Measurements from ENCODE around the gene CCSER2.
"Not testable (repeated sequence)": the region's sequence is repeated elsewhere in the genome, so short reads cannot be mapped to it uniquely, and the experiment has no call there.

The CCSER2 gene

GRCh38 chr10:84521013-84521412 lies 192.6 kb downstream of the CCSER2 start:
- Histone ChIP-seq H3K27me3 (no peaks in the 10 kb centered on the region), H3K4me1 (no peaks in the 10 kb centered on the region), H3K36me3 (no peaks in the 10 kb centered on the region), H3K9me3 (no peaks in the 10 kb centered on the region), H3K4me3 (ENCODE audit: low read depth, low read length) (no peak overlapping the region)
- TF ChIP-seq CTCF (IDR thresholded peaks at IDR 0.05; ENCODE audit: low read depth, low read length) = no peak
- DNase-seq = no peak

GRCh38 chr10:84521468-84521867 lies 193.1 kb downstream of the CCSER2 start:
- DNase-seq = no peak
- Histone ChIP-seq H3K9me3 (no peaks in the 10 kb centered on the region), H3K4me3 (ENCODE audit: low read depth, low read length) (no peak overlapping the region), H3K4me1 (no peaks in the 10 kb centered on the region), H3K36me3 (no peaks in the 10 kb centered on the region), H3K27me3 (no peaks in the 10 kb centered on the region)
- TF ChIP-seq CTCF (IDR thresholded peaks at IDR 0.05; ENCODE audit: low read depth, low read length) = no peak

GRCh38 chr10:84522612-84523462 lies 194.4 kb downstream of the CCSER2 start:
- no peaks in the 10 kb centered on the region for H3K36me3 ChIP-seq
- H3K4me1 ChIP-seq = no peaks in the 10 kb centered on the region
- no peak overlapping the region for H3K4me3 ChIP-seq (ENCODE audit: low read depth, low read length)
- H3K9me3 ChIP-seq = no peaks in the 10 kb centered on the region
- DNase-seq = no peak
- no peaks in the 10 kb centered on the region for H3K27me3 ChIP-seq
- no peak for TF ChIP-seq CTCF (IDR thresholded peaks at IDR 0.05; ENCODE audit: low read depth, low read length)

GRCh38 chr10:84523526-84523925 lies 195.1 kb downstream of the CCSER2 start:
- no peak overlapping the region for H3K4me3 ChIP-seq (ENCODE audit: low read depth, low read length)
- peak; percentile 56 for DNase-seq
- H3K27me3 ChIP-seq = no peaks in the 10 kb centered on the region
- H3K9me3 ChIP-seq = no peaks in the 10 kb centered on the region
- no peaks in the 10 kb centered on the region for H3K4me1 ChIP-seq
- TF ChIP-seq CTCF (IDR thresholded peaks at IDR 0.05; ENCODE audit: low read depth, low read length) = no peak
- no peaks in the 10 kb centered on the region for H3K36me3 ChIP-seq

GRCh38 chr10:84524435-84524834 lies 196.0 kb downstream of the CCSER2 start:
- no peaks in the 10 kb centered on the region for H3K36me3 ChIP-seq
- no peak overlapping the region for H3K4me3 ChIP-seq (ENCODE audit: low read depth, low read length)
- H3K4me1 ChIP-seq = no peaks in the 10 kb centered on the region
- no peak for TF ChIP-seq CTCF (IDR thresholded peaks at IDR 0.05; ENCODE audit: low read depth, low read length)
- no peaks in the 10 kb centered on the region for H3K27me3 ChIP-seq
- no peaks in the 10 kb centered on the region for H3K9me3 ChIP-seq
- no peak for DNase-seq

GRCh38 chr10:84525120-84525806 lies 196.9 kb downstream of the CCSER2 start:
- DNase-seq = no peak
- H3K27me3 ChIP-seq = no peaks in the 10 kb centered on the region
- H3K4me1 ChIP-seq = no peaks in the 10 kb centered on the region
- H3K36me3 ChIP-seq = no peaks in the 10 kb centered on the region
- H3K9me3 ChIP-seq = no peaks in the 10 kb centered on the region
- TF ChIP-seq CTCF (IDR thresholded peaks at IDR 0.05; ENCODE audit: low read depth, low read length) = no peak
- no peak overlapping the region for H3K4me3 ChIP-seq (ENCODE audit: low read depth, low read length)

- H3K4me1 ChIP-seq; H3K27me3 ChIP-seq; DNase-seq; H3K9me3 ChIP-seq; H3K4me3 ChIP-seq (ENCODE audit: low read depth, low read length); H3K36me3 ChIP-seq: not testable (repeated sequence)
Observed at GRCh38 chr10:84525807-84526182, 197.4 kb downstream of the CCSER2 start.

- H3K27me3 ChIP-seq; DNase-seq; H3K9me3 ChIP-seq; H3K4me3 ChIP-seq (ENCODE audit: low read depth, low read length); H3K36me3 ChIP-seq; H3K4me1 ChIP-seq: not testable (repeated sequence)
Observed at GRCh38 chr10:84527386-84527785, 199.0 kb downstream of the CCSER2 start.

GRCh38 chr10:84528526-84528925 lies 200.1 kb downstream of the CCSER2 start:
- H3K36me3 ChIP-seq; H3K4me1 ChIP-seq; H3K9me3 ChIP-seq; H3K4me3 ChIP-seq (ENCODE audit: low read depth, low read length); DNase-seq; H3K27me3 ChIP-seq: not testable (repeated sequence)

Data from BE2C (cell line).